D721Med (cell line): Measurements from ENCODE around the gene NCBP3.
"Not testable (repeated sequence)": the region's sequence is repeated elsewhere in the genome, so short reads cannot be mapped to it uniquely, and the experiment has no call there.

Experiments used
- DNase-seq: peaks from one replicate; pipeline ENCODE4 v3.0.0; 2011; ENCODE audit warnings: low spot score; ENCODE audit not compliant: insufficient read length
- FAIRE-seq: peaks from 2 replicates; lab custom pipeline; 2011; peaks lifted over from hg19 to GRCh38; lab: Jason Lieb, UNC
- TF ChIP-seq, protein P1 (sequence below): IDR thresholded peaks from 2 replicates; pipeline ENCODE4 v1.5.1; 2012; ENCODE audit warnings: mild to moderate bottlenecking, control low read depth; ENCODE audit not compliant: insufficient read depth; ENCODE audit errors: missing control alignments

NCBP3 gene

DNA sequence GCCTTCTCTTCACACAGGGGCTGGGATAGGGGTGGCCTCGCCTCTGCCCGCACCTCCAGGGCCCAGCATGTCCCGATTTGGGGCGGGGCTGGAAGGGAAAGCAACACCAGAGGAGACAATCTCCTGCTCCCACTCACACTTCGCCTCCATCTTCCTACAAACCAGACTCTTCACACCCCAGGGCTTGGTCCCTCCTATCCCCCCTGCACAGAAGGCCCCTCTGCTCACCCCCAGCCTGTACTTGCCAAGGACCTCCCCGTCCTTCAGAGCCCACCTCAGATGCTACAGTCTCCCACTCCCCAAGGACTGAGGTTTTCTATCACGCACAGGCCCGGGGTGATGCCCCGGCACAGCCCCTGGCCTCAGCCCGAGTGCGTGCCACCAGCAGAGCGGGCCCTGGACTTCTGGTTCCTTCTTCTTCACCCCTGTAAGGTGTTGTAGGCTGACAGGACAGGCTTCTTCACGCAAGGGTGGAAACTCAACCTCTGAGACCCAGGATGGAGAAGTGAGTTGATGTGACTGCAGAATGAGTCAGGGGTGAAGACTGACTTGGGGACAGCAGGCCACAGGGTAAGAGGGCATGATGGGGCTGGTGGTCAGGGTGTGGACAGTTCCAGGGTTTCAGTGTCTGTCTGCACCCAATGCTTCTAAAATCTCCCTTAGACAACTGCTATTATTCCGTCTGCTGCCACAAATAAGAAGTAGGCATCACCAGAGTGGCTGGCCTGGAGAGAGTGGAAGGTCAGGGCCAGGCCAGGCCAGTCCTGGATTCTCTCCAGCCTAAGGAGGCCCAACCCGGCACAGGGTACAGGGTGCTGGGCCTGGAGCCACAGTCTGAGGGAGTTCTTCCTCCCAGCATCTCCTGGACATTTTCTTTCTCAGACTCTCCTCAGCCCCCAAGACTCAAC, 47.5 kb downstream of the NCBP3 start:
- TF ChIP-seq, protein P1, sequence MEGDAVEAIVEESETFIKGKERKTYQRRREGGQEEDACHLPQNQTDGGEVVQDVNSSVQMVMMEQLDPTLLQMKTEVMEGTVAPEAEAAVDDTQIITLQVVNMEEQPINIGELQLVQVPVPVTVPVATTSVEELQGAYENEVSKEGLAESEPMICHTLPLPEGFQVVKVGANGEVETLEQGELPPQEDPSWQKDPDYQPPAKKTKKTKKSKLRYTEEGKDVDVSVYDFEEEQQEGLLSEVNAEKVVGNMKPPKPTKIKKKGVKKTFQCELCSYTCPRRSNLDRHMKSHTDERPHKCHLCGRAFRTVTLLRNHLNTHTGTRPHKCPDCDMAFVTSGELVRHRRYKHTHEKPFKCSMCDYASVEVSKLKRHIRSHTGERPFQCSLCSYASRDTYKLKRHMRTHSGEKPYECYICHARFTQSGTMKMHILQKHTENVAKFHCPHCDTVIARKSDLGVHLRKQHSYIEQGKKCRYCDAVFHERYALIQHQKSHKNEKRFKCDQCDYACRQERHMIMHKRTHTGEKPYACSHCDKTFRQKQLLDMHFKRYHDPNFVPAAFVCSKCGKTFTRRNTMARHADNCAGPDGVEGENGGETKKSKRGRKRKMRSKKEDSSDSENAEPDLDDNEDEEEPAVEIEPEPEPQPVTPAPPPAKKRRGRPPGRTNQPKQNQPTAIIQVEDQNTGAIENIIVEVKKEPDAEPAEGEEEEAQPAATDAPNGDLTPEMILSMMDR: no peak
- no peak for DNase-seq
- no peak for FAIRE-seq

DNA sequence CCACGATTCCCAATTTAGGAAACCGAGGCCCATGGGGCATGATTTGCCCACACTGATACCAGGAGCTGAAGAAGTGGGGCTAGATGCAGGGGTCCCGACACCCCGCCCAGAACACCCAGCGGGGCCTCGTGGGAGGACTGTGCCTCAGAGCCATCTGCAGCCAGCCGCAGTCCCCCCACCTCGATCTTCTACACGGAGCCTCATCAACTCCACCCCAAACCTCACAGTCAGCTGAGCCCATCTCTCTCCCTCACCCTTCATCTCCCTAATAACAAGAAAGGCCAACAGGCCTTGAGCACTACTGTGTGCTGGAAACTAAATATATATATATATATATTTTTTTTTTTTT, 49.2 kb downstream of the NCBP3 start:
- DNase-seq (no peak), FAIRE-seq (no peak)
- TF ChIP-seq, protein P1: no peak

DNA sequence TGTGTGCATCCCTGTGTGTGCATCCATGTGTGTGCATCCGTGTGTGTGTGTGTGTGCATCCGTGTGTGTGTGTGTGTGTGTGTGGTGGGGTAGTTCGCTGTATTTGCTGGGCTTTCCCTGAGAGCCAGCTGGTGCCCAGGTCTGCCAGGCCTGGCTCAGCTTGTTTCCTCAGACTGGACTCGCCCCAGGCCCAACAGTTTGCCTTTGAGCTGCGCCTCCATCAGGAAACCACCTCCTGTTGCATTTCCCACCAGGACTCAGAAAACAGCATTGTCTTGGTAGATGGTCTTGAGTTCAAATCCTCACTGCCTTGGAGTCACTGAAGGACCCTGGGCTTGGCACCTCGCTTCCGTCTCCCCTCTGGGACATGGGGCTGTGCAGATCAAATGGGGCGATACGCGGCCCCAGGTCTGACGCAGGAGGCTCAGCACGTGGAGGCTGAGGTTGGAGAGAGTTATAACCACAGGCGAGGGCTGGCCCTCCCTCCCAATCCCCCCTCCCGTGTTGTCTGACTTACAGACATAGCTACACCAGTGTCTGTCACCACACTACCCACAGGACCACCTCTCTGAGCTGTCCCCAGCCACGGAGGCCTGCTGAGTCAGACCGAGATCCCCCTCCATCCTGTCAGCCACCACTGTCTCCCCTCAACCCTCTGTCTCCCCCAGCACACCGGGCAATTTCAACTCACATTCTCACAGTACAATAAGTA, 49.8 kb downstream of the NCBP3 start:
- FAIRE-seq (no peak), DNase-seq (no peak)
- TF ChIP-seq, protein P1: no peak

DNA sequence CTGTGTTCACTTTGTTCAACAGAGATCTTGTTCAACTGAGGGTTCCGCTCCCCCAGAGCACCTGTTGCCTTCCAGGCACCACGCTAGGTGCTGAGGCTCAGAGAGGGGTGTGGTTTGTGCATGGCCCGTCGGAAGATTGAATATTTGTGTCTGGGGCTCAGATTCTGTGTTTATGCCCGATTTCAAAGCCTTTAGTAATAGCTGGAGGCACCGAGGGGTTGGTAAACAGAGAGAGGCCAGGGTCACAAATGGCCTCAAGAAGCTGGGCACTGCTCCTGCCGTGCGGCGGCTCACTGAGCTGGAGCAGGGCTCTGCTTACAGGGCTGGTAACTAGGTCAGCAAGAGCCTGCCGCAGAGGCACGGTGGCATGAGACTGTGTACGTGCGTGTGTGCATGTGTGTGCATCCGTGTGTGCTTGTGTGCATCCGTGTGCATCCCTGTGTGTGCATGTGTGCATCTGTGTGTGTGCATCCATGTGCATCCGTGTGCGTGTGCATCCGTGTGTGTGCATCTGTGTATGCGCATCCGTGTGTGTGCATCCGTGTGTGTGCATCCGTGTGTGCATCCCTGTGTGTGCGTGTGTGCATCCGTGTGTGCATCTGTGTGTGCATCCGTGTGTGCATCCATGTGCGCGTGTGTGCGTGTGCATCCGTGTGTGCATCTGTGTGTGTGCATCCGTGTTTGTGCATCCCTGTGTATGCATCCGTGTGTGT, 50.5 kb downstream of the NCBP3 start:
- DNase-seq: no peak
- no peak for FAIRE-seq
- TF ChIP-seq, protein P1: no peak

DNA sequence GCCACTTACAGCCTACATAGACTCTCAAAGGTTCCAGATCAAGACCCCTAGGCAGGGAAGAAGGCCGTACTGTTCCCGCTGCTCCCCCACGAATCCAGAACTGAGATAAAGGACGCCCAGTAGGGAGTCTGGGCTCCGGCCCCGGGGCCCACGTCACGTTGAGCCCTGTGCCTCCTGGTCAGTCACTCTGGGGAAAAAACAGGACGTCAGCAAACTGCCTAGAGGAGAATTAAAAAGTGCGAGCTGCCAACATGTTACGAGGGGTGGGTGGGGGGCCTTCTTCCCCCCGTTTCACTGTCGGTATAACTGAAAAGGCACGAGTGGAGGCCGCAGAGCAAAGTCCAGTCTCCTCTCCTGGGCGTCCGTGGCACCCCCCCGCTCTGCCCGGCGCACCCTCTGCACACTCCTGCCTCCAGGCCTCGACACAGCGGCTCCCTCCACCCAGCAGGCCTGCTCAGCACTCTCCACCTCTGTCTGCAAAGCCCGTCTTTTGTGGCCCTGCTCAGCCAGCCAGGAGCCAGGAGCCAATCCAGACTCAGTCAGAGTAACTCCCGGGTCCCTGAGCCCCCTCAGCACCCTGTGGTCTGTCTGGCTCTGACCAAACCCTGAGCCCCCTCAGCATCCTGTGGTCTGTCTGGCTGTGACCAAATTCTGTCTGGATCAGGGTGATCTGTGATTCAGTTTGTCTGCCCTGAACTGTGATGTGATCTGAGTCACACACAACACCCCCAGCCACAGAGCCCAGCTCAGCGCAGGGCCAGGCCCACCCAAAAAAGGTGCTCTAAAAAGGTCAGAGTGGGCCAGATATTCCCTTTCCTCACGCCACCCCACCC, 51.3 kb downstream of the NCBP3 start:
- FAIRE-seq (no peak), DNase-seq (no peak)
- TF ChIP-seq, protein P1: no peak

DNA sequence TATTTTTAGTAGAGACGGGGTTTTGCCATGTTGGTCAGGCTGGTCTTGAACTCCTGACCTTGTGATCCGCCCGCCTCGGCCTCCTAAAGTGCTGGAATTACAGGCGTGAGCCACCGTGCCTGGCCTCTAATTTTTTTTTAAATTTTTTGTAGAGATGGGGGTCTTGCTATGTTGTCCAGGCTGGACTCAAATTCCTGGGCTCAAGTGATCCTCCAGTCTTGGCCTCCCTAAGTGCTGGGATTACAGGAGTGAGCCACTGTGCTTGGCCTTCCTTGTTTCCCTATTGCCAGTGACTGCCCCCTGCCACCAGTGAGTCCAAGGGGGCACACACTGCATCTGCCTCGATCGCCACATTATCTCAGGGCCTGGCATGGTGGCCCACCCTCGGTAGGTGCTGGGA, 51.9 kb downstream of the NCBP3 start:
- not testable (repeated sequence) for FAIRE-seq, DNase-seq

DNA sequence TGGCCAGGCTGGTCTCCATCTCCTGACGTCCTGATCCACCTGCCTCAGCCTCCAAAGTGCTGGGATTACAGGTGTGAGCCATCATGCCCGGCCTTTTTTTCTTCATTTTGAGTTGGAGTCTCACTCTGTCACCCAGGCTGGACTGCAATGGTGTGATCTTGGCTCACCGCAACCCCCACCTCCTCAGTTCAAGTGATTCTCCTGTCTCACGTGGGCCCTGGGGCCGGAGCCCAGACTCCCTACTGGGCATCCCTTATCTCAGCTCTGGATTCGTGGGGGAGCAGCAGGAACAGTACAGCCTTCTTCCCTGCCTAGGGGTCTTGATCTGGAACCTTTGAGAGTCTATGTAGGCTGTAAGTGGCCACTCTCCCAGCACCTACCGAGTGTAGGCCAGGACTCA, 52.8 kb downstream of the NCBP3 start:
- DNase-seq, FAIRE-seq: not testable (repeated sequence)
